Stimulated activated CD4-positive, alpha-beta T cell treated with anti-CD3 and anti-CD28 coated beads, Interleukin-4, amount 100 ng/mL, for 48 hours (primary cell): ENCODE data around the gene BCAR1.
"Not testable (repeated sequence)": the region's sequence is repeated elsewhere in the genome, so short reads cannot be mapped to it uniquely, and the experiment has no call there.

Experiments
- DNase-seq, 2 donors: peaks; one replicate each; pipeline ENCODE4 v3.0.0-alpha.2; 2020; ENCODE audit warnings: low read depth in 2 of 2

The BCAR1 gene

GRCh38 chr16:75271441-75272096, 20.1 kb upstream of the BCAR1 start:
- no peak for DNase-seq

- not testable (repeated sequence) for DNase-seq
These were observed 17.9 kb upstream of the BCAR1 start for GRCh38 chr16:75269358-75269757.

GRCh38 chr16:75267631-75268264, 16.3 kb upstream of the BCAR1 start:
- DNase-seq, result no peak

GRCh38 chr16:75266738-75267630, 15.6 kb upstream of the BCAR1 start:
- no peak for DNase-seq

GRCh38 chr16:75265911-75266701, 14.7 kb upstream of the BCAR1 start:
- no peak for DNase-seq

- DNase-seq, result no peak
These were observed 13.8 kb upstream of the BCAR1 start for GRCh38 chr16:75264999-75265910.

GRCh38 chr16:75264457-75264998, 13.1 kb upstream of the BCAR1 start:
- no peak for DNase-seq

GRCh38 chr16:75263963-75264445, 12.6 kb upstream of the BCAR1 start:
- DNase-seq, result no peak

DNA sequence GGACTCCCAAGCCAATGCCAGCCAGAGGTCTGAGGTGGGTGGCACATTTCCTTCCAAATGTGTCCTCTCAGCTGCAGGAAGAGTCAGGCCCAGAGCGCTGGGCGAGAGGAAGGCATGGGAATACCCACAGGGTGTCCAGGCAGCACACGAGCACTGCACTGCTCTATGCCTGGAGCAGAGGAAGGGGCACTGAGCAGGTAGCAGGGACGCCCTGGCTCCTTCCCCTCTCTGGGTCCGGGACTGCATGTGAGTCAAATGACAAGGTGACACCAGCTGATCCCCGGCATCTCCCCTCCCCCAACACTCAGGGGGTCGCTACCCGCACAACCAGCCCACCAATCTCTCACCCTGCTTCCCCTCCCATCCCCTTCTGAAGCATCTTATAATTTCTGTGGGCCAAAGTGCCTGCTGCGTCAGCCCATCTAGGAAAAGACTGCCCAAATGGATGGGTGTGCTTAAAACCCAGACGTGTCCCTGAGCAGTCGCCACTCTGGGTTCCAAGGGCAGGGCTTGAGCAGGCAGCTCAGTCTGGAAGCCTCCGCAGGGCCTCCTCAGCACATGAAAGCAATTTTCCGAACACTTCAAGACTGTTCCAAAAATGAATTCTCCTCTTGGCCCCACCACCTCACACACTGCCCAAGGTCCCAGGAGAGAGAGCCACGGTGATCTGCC, 12.0 kb upstream of the BCAR1 start:
- no peak for DNase-seq

- no peak for DNase-seq
These were observed 11.3 kb upstream of the BCAR1 start for GRCh38 chr16:75262800-75263127.

DNA sequence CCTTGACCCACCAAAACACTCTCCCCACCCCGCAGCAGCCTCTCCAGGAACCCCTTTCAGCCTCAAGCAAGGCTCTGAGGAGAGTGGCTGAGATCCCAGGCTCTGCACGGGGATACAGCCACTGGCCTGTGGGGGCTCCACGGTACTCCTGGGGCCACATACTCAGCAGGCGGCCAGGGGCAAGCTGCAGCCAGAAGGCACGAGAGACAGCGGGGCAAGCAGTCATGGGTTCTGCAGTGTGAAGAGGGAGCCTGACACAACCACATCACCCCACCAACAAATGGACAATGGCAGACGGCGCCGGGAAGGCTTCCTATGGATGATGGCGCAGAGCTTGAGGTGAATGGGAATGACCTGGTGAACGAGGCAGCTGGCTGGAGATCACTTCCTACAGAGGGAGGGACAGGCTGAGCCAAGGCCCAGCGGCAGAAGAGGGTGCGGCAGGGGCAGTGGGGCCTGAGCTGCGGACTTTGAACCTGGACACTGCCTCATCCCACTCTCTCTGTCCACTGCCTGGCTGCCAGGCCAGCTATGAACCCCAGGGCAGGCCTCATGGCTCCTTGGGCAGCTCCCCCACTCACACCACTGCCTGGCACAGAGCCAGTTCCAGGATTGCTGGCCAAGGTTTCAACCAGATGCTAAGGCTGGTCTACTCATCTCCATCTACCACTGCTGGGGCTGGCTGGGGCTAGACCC, 10.8 kb upstream of the BCAR1 start:
- DNase-seq, result no peak

DNA sequence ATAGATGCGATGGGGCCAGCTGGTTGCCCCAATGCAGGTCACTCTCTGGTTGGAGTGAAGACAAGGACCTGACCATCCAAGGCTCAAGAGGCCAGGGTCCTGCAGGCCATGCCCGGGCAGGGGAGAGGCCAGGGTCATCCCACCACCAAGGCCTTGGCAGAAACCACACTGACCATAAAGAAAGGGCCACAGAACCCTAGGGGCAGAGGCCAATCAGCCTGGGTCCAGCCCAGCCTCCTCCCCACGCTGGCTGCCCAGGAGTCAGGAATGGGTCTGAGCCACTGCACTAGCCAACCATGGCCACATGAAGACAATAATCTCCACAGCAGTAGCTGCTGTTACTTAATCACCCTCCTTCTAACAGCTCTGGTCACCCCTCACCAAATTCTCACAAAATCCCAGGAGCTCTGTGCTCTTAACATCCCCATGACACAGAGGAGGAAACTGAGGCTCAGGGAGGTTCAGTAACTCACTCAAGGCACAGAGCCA, 10.2 kb upstream of the BCAR1 start:
- no peak for DNase-seq

DNA sequence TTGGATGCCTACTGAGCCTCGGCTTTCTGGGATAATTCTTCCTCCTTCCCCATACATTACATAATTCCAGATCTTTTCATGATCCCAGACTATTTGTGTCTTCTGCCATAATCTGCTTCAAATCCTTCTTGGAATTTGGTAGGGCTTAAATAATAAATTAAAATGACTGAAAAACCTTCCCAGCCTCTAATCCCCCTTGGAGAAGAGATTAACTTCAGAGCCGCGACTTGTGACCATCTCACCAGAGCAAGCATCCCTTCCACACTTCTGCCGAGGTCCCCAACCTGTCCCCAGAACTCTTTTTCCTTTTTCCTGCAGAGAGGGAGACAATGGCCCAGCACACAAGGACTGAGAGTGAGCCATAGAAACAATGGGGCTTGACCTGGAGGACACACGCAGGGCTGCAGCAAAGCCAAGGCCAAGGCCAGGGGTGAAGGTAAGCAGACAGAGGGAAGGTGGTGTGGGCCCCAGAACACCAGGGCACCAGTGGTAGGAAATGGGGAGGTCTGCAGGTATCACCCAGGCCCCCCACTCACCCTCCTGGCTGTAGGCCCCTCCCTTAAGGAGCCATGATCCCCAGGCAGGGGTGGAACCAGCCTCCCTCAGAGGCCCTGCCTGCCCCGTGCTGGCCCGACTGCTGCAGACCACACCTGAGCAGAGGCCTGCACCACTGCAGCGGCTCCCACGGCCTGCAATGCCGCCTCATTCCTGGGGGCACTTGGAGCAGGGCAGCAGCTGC, 9.6 kb upstream of the BCAR1 start:
- DNase-seq, result no peak

DNA sequence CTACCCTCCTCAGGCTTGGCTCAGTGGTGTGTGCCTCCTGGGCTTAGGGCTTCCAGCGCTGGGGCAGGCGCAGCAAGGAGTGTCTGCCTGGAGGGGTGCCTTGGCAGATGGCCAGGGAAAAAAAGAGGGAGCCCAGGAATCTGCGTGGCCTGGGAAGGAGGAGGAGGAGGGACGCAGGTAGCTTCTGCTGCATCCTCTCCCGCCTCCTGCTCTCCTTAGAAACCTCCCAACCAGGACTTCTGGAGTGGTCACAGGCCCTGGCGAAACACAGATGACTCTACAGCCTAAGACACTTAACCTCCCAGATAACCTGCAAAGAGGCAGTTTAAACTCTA, 7.3 kb upstream of the BCAR1 start:
- DNase-seq, result no peak

GRCh38 chr16:75257886-75258806, 6.7 kb upstream of the BCAR1 start:
- DNase-seq, result no peak

DNA sequence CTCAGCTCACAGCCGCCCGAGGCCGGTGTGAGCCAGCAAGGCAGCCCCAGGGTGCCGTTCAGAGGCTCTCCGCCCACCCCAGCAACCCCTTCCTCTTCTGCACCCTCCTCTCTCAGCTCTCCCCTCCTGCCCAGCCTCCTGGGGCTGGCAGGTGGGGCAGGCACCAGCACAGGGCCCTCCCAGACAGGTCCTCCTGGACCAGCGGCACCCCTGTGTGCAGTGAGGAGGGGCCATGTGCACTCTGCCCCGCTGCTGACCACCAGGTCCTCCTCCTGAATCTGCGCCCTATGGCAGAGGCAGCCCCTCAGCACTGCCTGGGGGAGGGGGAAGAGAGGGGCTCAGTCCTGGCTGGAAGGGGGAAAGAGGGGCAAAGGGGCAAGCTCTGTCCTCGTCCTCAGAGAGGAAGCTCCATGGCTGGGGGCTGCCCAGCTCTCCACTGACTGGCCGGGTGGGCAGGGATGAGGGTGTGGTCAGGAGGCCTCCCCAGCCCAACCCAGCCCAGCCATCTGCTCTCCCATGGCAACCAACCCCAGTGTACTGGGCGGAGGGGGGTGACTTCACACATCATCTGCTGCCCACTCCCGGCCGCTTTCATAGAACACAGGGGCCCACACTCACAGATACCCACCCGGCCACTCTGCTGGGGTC, 5.4 kb upstream of the BCAR1 start:
- DNase-seq, result no peak

DNA sequence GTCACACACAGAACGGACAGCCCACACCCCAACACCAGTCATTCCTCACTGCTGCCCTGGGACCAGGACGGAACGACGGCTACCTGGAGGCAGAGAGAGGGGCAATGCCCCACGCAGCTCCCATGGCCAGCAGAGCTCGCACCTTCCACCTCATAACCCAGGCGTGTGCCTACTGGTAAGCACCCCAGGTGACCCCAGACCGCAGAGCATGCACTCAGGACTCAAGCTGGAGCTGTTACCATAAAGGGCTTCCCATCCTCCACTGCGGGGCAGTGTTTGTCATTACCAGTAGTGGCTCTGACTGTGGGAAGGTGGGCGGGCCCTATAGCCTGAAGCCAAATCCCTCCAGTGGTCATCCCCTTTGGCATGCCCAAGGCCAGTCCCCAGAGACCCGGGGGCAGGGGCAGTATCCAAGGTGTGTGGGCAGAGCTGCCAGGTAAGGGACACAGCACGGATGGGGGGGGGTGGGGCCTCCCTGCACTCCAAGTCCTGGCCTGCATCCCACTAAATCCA, 4.7 kb upstream of the BCAR1 start:
- DNase-seq, result no peak
